Spleen (tissue), 7 donors: ENCODE data around the gene NRDE2.

ENCODE experiments used
- POLR2A ChIP-seq, 3 donors: fragments of 450-650 bp; IDR thresholded peaks; one replicate each; pipeline ENCODE4 v1.5.1; 2017; ENCODE audit warnings: antibody characterized with exemption in 3 of 3, mild to moderate bottlenecking in 1 of 3
- TF ChIP-seq, protein P1 (sequence below), 11 experiments: fragments of 200-600 bp in 7 of 11; fragments of 450-650 bp in 4 of 11; sonication (generic) in 4 of 11; IDR thresholded peaks in 8 of 11; conservative IDR thresholded peaks in 3 of 11; 1 replicate in 7 of 11; 2 replicates in 4 of 11; pipeline versions ENCODE4 v1.4.0 to v1.8.0; 2016 to 2021; ENCODE audit warnings: antibody characterized with exemption in 11 of 11, inconsistent platforms in 4 of 11, mild to moderate bottlenecking in 1 of 11
- donor health status: DM: no; HTN: no; CAD: no; lungs with moderate emphysema.
- donor health status: DM: no; HTN: no; CAD: no.
- donor health status: DM: no; HTN: no; CAD: no.

DNA sequence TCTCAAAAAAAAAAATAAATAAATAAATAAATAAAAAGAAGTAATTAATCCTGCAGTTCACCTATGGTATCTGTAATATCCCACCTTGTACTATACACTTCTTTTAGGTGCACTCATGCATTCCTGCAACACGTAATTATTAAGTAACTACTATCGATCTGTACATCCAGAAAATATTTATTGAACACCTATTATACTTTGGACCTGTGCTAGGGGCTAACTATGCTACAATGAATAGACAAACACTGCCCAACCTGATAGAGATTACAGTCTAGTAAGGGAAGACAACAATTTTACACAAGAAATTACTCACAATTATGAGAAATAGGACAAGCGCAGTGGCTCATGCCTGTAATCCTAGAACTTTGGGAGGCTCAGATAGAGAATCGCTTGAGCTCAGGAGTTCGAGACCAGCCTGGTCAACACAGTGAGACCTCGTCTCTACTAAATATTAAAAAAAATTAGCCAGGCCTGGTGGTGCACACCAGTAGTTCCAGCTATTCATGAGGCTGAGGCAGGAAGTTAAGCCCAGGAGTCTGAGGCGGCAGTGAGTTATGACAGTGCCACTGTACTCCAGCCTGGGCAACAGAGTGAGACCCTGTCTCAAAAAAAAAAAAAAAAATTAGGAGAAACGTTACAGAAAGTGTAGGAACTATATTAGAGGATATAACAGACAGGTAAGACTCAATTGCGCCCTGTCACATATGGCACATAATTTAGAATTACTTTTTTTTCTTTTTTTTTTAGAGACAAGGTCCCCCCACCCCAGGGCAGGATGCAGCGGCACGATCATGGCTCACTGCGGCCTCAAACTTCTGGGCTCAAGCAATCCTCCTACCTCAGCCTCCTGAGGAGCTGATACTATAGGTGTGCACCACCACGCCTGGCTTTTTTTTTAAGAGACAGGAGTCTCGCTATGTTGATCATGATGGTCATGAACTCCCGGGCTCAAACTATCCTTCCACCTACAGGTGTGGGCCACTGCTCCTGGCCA lies 1.2 kb downstream of the NRDE2 start:
- TF ChIP-seq, protein P1, sequence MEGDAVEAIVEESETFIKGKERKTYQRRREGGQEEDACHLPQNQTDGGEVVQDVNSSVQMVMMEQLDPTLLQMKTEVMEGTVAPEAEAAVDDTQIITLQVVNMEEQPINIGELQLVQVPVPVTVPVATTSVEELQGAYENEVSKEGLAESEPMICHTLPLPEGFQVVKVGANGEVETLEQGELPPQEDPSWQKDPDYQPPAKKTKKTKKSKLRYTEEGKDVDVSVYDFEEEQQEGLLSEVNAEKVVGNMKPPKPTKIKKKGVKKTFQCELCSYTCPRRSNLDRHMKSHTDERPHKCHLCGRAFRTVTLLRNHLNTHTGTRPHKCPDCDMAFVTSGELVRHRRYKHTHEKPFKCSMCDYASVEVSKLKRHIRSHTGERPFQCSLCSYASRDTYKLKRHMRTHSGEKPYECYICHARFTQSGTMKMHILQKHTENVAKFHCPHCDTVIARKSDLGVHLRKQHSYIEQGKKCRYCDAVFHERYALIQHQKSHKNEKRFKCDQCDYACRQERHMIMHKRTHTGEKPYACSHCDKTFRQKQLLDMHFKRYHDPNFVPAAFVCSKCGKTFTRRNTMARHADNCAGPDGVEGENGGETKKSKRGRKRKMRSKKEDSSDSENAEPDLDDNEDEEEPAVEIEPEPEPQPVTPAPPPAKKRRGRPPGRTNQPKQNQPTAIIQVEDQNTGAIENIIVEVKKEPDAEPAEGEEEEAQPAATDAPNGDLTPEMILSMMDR (IDR thresholded peaks at IDR 0.05 in 8 of 11, conservative IDR thresholded peaks at IDR 0.05 in 3 of 11): no peak
- TF ChIP-seq POLR2A (IDR thresholded peaks at IDR 0.05): no peak
